ENCODE results near the gene ABCA8.

Gene ABCA8

GRCh38 chr17:68908045-68908444, 47.1 kb downstream of the ABCA8 start:
- TF ChIP-seq GATA2 (IDR thresholded peaks at IDR 0.05; ENCODE audit: low read depth, low read length) (no peak), GATA3 (IDR thresholded peaks at IDR 0.05; ENCODE audit: low read depth, low read length) (no peak)

GRCh38 chr17:68906638-68907037, 48.6 kb downstream of the ABCA8 start:
- TF ChIP-seq GATA2 (IDR thresholded peaks at IDR 0.05; ENCODE audit: low read depth, low read length), result no peak
- no peak for TF ChIP-seq GATA3 (IDR thresholded peaks at IDR 0.05; ENCODE audit: low read depth, low read length)

- TF ChIP-seq GATA2 (IDR thresholded peaks at IDR 0.05; ENCODE audit: low read depth, low read length), result no peak
- no peak for TF ChIP-seq GATA3 (IDR thresholded peaks at IDR 0.05; ENCODE audit: low read depth, low read length)
Observed at GRCh38 chr17:68903286-68903685, 51.9 kb downstream of the ABCA8 start.

GRCh38 chr17:68897557-68897956, 57.6 kb downstream of the ABCA8 start:
- TF ChIP-seq GATA3 (IDR thresholded peaks at IDR 0.05; ENCODE audit: low read depth, low read length), result no peak
- TF ChIP-seq GATA2 (IDR thresholded peaks at IDR 0.05; ENCODE audit: low read depth, low read length), result no peak

- TF ChIP-seq GATA2 (IDR thresholded peaks at IDR 0.05; ENCODE audit: low read depth, low read length) (no peak), GATA3 (IDR thresholded peaks at IDR 0.05; ENCODE audit: low read depth, low read length) (no peak)
Observed at GRCh38 chr17:68892658-68893057, 62.5 kb downstream of the ABCA8 start.

GRCh38 chr17:68892193-68892592, 63.0 kb downstream of the ABCA8 start:
- TF ChIP-seq GATA3 (IDR thresholded peaks at IDR 0.05; ENCODE audit: low read depth, low read length) (no peak), GATA2 (IDR thresholded peaks at IDR 0.05; ENCODE audit: low read depth, low read length) (no peak)

- TF ChIP-seq GATA3 (IDR thresholded peaks at IDR 0.05; ENCODE audit: low read depth, low read length) (no peak), GATA2 (IDR thresholded peaks at IDR 0.05; ENCODE audit: low read depth, low read length) (no peak)
Observed at GRCh38 chr17:68886401-68886800, 68.8 kb downstream of the ABCA8 start.

- TF ChIP-seq GATA2 (IDR thresholded peaks at IDR 0.05; ENCODE audit: low read depth, low read length) (no peak), GATA3 (IDR thresholded peaks at IDR 0.05; ENCODE audit: low read depth, low read length) (no peak)
Observed at GRCh38 chr17:68884888-68885287, 70.3 kb downstream of the ABCA8 start.

GRCh38 chr17:68878226-68878885, 76.8 kb downstream of the ABCA8 start:
- no peak for TF ChIP-seq GATA3 (IDR thresholded peaks at IDR 0.05; ENCODE audit: low read depth, low read length)
- no peak for TF ChIP-seq GATA2 (IDR thresholded peaks at IDR 0.05; ENCODE audit: low read depth, low read length)

GRCh38 chr17:68871447-68871846, 83.7 kb downstream of the ABCA8 start:
- TF ChIP-seq GATA2 (IDR thresholded peaks at IDR 0.05; ENCODE audit: low read depth, low read length) (no peak), GATA3 (IDR thresholded peaks at IDR 0.05; ENCODE audit: low read depth, low read length) (no peak)

- TF ChIP-seq GATA2 (IDR thresholded peaks at IDR 0.05; ENCODE audit: low read depth, low read length), result no peak
- no peak for TF ChIP-seq GATA3 (IDR thresholded peaks at IDR 0.05; ENCODE audit: low read depth, low read length)
Observed at GRCh38 chr17:68870976-68871375, 84.2 kb downstream of the ABCA8 start.

GRCh38 chr17:68870161-68870826, 84.9 kb downstream of the ABCA8 start:
- TF ChIP-seq GATA3 (IDR thresholded peaks at IDR 0.05; ENCODE audit: low read depth, low read length) (no peak), GATA2 (IDR thresholded peaks at IDR 0.05; ENCODE audit: low read depth, low read length) (no peak)

- TF ChIP-seq GATA3 (IDR thresholded peaks at IDR 0.05; ENCODE audit: low read depth, low read length) (no peak), GATA2 (IDR thresholded peaks at IDR 0.05; ENCODE audit: low read depth, low read length) (no peak)
Observed at GRCh38 chr17:68868708-68869107, 86.5 kb downstream of the ABCA8 start.

GRCh38 chr17:68867759-68868516, 87.3 kb downstream of the ABCA8 start:
- TF ChIP-seq GATA2 (IDR thresholded peaks at IDR 0.05; ENCODE audit: low read depth, low read length) (no peak), GATA3 (IDR thresholded peaks at IDR 0.05; ENCODE audit: low read depth, low read length) (no peak)

- TF ChIP-seq GATA2 (IDR thresholded peaks at IDR 0.05; ENCODE audit: low read depth, low read length) (no peak), GATA3 (IDR thresholded peaks at IDR 0.05; ENCODE audit: low read depth, low read length) (no peak)
Observed at GRCh38 chr17:68865584-68865983, 89.6 kb downstream of the ABCA8 start.

All from SH-SY5Y (cell line).